HEK293 (cell line): Measurements from ENCODE around the gene NFKB1.

ENCODE experiments used
- EGR2 ChIP-seq: fragments of 450-650 bp; formaldehyde crosslinking; IDR thresholded peaks from 2 replicates; pipeline ENCODE4 v1.5.1; 2016; ENCODE audit warnings: low read depth, missing biosample characterization, missing genetic modification characterization
- SCRT1 ChIP-seq: fragments of 450-650 bp; formaldehyde crosslinking; IDR thresholded peaks from 2 replicates; pipeline ENCODE4 v1.5.1; 2016; ENCODE audit warnings: missing biosample characterization, missing genetic modification characterization, borderline replicate concordance
- TF ChIP-seq, protein P1 (sequence below): fragments of 450-650 bp; formaldehyde crosslinking; IDR thresholded peaks from 2 replicates; pipeline ENCODE4 v1.5.1; 2016; ENCODE audit warnings: missing biosample characterization, missing genetic modification characterization
- TF ChIP-seq, protein P2 (sequence below): fragments of 450-650 bp; formaldehyde crosslinking; IDR thresholded peaks from 2 replicates; pipeline ENCODE4 v1.5.1; 2016; ENCODE audit warnings: missing biosample characterization, missing genetic modification characterization
- TF ChIP-seq, protein P3 (sequence below): fragments of 450-650 bp; formaldehyde crosslinking; IDR thresholded peaks from 2 replicates; pipeline ENCODE4 v1.5.1; 2017; ENCODE audit warnings: missing biosample characterization, missing genetic modification characterization

DNA sequence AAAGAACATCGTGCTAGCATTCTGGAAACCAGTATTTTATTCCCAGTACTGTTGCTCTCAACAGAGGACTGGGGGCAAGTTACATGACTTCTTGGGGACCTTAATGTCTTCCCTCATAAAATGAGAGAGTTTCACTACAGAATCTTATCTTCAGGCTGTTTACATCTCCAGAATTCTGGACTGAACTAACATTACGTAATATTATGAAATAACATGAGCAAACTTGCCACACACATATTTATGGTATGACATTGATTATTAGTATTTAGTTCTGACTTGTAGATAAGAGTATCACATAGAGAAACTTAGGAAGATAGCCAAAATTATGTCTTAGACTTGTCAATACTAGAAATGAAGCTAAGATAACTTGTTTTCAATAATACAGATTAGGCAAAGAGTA is 68.0 kb downstream of the NFKB1 start:
- TF ChIP-seq, protein P1, sequence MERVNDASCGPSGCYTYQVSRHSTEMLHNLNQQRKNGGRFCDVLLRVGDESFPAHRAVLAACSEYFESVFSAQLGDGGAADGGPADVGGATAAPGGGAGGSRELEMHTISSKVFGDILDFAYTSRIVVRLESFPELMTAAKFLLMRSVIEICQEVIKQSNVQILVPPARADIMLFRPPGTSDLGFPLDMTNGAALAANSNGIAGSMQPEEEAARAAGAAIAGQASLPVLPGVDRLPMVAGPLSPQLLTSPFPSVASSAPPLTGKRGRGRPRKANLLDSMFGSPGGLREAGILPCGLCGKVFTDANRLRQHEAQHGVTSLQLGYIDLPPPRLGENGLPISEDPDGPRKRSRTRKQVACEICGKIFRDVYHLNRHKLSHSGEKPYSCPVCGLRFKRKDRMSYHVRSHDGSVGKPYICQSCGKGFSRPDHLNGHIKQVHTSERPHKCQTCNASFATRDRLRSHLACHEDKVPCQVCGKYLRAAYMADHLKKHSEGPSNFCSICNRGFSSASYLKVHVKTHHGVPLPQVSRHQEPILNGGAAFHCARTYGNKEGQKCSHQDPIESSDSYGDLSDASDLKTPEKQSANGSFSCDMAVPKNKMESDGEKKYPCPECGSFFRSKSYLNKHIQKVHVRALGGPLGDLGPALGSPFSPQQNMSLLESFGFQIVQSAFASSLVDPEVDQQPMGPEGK (tag by site-specific recombination): no peak
- no peak for TF ChIP-seq SCRT1 (tag by site-specific recombination)
- TF ChIP-seq, protein P2, sequence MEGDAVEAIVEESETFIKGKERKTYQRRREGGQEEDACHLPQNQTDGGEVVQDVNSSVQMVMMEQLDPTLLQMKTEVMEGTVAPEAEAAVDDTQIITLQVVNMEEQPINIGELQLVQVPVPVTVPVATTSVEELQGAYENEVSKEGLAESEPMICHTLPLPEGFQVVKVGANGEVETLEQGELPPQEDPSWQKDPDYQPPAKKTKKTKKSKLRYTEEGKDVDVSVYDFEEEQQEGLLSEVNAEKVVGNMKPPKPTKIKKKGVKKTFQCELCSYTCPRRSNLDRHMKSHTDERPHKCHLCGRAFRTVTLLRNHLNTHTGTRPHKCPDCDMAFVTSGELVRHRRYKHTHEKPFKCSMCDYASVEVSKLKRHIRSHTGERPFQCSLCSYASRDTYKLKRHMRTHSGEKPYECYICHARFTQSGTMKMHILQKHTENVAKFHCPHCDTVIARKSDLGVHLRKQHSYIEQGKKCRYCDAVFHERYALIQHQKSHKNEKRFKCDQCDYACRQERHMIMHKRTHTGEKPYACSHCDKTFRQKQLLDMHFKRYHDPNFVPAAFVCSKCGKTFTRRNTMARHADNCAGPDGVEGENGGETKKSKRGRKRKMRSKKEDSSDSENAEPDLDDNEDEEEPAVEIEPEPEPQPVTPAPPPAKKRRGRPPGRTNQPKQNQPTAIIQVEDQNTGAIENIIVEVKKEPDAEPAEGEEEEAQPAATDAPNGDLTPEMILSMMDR (tag by site-specific recombination): no peak
- TF ChIP-seq, protein P3, sequence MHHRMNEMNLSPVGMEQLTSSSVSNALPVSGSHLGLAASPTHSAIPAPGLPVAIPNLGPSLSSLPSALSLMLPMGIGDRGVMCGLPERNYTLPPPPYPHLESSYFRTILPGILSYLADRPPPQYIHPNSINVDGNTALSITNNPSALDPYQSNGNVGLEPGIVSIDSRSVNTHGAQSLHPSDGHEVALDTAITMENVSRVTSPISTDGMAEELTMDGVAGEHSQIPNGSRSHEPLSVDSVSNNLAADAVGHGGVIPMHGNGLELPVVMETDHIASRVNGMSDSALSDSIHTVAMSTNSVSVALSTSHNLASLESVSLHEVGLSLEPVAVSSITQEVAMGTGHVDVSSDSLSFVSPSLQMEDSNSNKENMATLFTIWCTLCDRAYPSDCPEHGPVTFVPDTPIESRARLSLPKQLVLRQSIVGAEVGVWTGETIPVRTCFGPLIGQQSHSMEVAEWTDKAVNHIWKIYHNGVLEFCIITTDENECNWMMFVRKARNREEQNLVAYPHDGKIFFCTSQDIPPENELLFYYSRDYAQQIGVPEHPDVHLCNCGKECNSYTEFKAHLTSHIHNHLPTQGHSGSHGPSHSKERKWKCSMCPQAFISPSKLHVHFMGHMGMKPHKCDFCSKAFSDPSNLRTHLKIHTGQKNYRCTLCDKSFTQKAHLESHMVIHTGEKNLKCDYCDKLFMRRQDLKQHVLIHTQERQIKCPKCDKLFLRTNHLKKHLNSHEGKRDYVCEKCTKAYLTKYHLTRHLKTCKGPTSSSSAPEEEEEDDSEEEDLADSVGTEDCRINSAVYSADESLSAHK (tag by site-specific recombination): no peak
- no peak for TF ChIP-seq EGR2 (tag by site-specific recombination)
